Measurements from ENCODE around the gene ZFYVE28. TPM values are rescaled to one million over a fixed set of nuclear protein-coding genes. Genes with fewer than 3 reads are reported as not detected.

The ZFYVE28 gene
- total RNA-seq, 1 experiment from 2014 or later, result 0.82 TPM

DNA sequence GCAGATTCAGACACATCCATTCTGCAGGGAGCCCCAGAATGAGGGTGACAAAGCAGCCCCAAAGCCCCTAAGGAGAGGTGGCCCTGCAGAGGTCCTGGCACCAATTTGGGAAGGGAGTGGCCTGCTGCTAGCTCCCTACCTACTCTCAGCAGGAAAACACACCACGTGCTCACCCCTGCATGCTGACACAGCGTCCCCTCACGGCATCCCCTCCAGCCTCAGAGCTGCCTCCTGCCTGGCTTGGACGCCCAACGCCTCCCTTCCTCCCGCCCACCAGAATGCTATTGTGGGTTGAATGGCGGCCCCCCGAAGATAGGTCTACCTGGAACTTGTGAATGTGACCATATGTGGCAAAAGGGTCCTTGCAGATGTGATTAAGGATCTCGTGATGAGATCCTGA is 28.8 kb downstream of the ZFYVE28 start:
- ChIA-PET POLR2A (no interaction called here), CTCF (no interaction called here)
- Mint-ChIP-seq H3K27me3 (ENCODE audit: insufficient read depth, unreplicated experiment) (peaks cover 3% of the 10 kb centered on the region), H3K9me3 (ENCODE audit: unreplicated experiment) (no peaks in the 10 kb centered on the region), H3K36me3 (ENCODE audit: insufficient read depth, unreplicated experiment) (no peaks in the 10 kb centered on the region), H3K27ac (ENCODE audit: unreplicated experiment) (no peak overlapping the region), H3K4me1 (ENCODE audit: low read depth, unreplicated experiment) (peaks cover 5% of the 10 kb centered on the region), H3K4me3 (ENCODE audit: unreplicated experiment) (no peak overlapping the region)
- intact Hi-C loops (cut with micrococcal nuclease; ENCODE audit: unreplicated experiment), result no loop called here
- Histone ChIP-seq H3K4me1 (no peaks in the 10 kb centered on the region), H3K36me3 (ENCODE audit: control insufficient read depth, insufficient read depth, low read length) (no peaks in the 10 kb centered on the region), H3K27me3 (replicated peaks; ENCODE audit: control insufficient read depth, insufficient read depth, low read length) (no peaks in the 10 kb centered on the region), H3K9me3 (no peaks in the 10 kb centered on the region), H3K4me3 (ENCODE audit: low read depth, low read length) (no peak overlapping the region)
- no peak for DNase-seq
- TF ChIP-seq, protein P1, sequence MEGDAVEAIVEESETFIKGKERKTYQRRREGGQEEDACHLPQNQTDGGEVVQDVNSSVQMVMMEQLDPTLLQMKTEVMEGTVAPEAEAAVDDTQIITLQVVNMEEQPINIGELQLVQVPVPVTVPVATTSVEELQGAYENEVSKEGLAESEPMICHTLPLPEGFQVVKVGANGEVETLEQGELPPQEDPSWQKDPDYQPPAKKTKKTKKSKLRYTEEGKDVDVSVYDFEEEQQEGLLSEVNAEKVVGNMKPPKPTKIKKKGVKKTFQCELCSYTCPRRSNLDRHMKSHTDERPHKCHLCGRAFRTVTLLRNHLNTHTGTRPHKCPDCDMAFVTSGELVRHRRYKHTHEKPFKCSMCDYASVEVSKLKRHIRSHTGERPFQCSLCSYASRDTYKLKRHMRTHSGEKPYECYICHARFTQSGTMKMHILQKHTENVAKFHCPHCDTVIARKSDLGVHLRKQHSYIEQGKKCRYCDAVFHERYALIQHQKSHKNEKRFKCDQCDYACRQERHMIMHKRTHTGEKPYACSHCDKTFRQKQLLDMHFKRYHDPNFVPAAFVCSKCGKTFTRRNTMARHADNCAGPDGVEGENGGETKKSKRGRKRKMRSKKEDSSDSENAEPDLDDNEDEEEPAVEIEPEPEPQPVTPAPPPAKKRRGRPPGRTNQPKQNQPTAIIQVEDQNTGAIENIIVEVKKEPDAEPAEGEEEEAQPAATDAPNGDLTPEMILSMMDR (IDR thresholded peaks at IDR 0.05; ENCODE audit: insufficient read depth in 1 of 2, low read depth in 1 of 2, low read length in 1 of 2, severe bottlenecking in 1 of 2, unreplicated experiment in 1 of 2), result no peak
- BruUV-seq (replicated peaks), result no TSS peak

DNA sequence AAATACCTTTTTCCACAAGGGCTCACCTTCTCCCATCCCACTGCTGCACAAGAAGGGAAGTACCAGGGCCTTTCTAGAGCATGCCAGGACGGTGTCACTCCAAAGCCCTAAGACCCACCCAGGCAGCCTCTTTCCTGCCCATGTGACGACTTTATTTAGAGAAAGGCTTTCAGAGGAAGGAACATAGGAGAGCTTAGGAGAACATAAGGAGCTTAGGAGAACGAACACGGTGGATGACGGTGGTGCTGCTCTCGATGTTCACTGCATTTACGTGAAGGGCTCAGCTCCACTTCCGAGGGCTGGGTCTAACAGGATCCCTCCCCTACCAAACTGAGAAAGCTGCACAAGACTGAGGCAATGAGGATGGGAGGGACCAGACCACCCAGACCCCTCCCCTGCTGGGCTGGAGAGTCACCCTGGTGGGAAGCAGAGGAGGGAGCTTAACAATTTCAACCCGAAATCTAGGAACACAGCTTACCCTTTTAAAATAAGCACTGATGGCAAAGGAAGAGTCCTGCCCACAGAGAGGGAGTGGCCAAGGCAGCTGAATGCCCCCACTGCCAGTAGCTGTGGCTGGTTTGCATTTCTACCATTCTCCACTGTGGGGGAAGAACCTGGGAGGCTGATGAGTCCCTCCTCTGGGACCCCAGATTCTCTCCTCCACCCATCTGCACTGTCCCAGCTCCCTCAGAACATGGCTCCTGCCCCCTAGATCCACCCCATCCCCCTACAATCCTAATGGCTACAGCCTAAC is 29.8 kb downstream of the ZFYVE28 start:
- intact Hi-C loops (cut with micrococcal nuclease; ENCODE audit: unreplicated experiment), result no loop called here
- no peak overlapping the region for H3K4me3 Mint-ChIP-seq (ENCODE audit: unreplicated experiment)
- no peak overlapping the region for H3K4me3 ChIP-seq (ENCODE audit: low read depth, low read length)
- no peaks in the 10 kb centered on the region for H3K36me3 ChIP-seq (ENCODE audit: control insufficient read depth, insufficient read depth, low read length)
- H3K27ac Mint-ChIP-seq (ENCODE audit: unreplicated experiment), result no peak overlapping the region
- DNase-seq, result no peak
- H3K36me3 Mint-ChIP-seq (ENCODE audit: insufficient read depth, unreplicated experiment), result no peaks in the 10 kb centered on the region
- TF ChIP-seq, protein P1 (IDR thresholded peaks at IDR 0.05; ENCODE audit: insufficient read depth in 1 of 2, low read depth in 1 of 2, low read length in 1 of 2, severe bottlenecking in 1 of 2, unreplicated experiment in 1 of 2), result no peak
- CTCF ChIA-PET, result no interaction called here
- BruUV-seq (replicated peaks), result no TSS peak
- H3K4me1 Mint-ChIP-seq (ENCODE audit: low read depth, unreplicated experiment), result peaks cover 5% of the 10 kb centered on the region
- no peaks in the 10 kb centered on the region for H3K4me1 ChIP-seq
- H3K27me3 ChIP-seq (replicated peaks; ENCODE audit: control insufficient read depth, insufficient read depth, low read length), result no peaks in the 10 kb centered on the region
- no peaks in the 10 kb centered on the region for H3K9me3 Mint-ChIP-seq (ENCODE audit: unreplicated experiment)
- no peaks in the 10 kb centered on the region for H3K9me3 ChIP-seq
- H3K27me3 Mint-ChIP-seq (ENCODE audit: insufficient read depth, unreplicated experiment), result peaks cover 3% of the 10 kb centered on the region
- POLR2A ChIA-PET, result no interaction called here

DNA sequence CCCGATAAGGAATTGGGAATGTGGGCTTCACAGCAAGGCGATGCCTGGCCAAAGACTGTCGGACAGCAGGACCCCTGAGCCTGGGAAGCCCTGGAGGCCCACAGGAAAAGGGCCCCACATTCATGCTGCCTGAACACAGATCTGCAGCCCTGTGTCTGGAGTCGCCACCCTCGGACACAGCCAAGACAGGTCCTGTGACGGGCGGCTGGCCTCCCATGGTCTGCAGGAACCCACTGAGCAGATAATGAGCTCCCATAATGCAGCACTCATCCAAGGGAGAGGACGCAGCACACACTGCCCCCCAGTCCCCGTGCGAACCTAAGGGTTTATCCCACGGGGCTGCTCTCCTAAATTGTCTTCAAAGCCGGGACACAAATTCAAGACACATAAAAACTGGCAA is 30.6 kb downstream of the ZFYVE28 start:
- BruUV-seq (replicated peaks), result no TSS peak
- Histone ChIP-seq H3K36me3 (ENCODE audit: control insufficient read depth, insufficient read depth, low read length) (no peaks in the 10 kb centered on the region), H3K9me3 (no peaks in the 10 kb centered on the region), H3K4me1 (no peaks in the 10 kb centered on the region), H3K27me3 (replicated peaks; ENCODE audit: control insufficient read depth, insufficient read depth, low read length) (no peaks in the 10 kb centered on the region), H3K4me3 (ENCODE audit: low read depth, low read length) (no peak overlapping the region)
- Mint-ChIP-seq H3K27me3 (ENCODE audit: insufficient read depth, unreplicated experiment) (peaks cover 3% of the 10 kb centered on the region), H3K36me3 (ENCODE audit: insufficient read depth, unreplicated experiment) (no peaks in the 10 kb centered on the region), H3K9me3 (ENCODE audit: unreplicated experiment) (no peaks in the 10 kb centered on the region), H3K4me1 (ENCODE audit: low read depth, unreplicated experiment) (peaks cover 5% of the 10 kb centered on the region), H3K27ac (ENCODE audit: unreplicated experiment) (no peak overlapping the region), H3K4me3 (ENCODE audit: unreplicated experiment) (no peak overlapping the region)
- POLR2A ChIA-PET, result no interaction called here
- intact Hi-C loops (cut with micrococcal nuclease; ENCODE audit: unreplicated experiment), result no loop called here
- no peak for DNase-seq
- TF ChIP-seq, protein P1 (IDR thresholded peaks at IDR 0.05; ENCODE audit: insufficient read depth in 1 of 2, low read depth in 1 of 2, low read length in 1 of 2, severe bottlenecking in 1 of 2, unreplicated experiment in 1 of 2), result no peak
- CTCF ChIA-PET, result no interaction called here

Data from Caco-2 (cell line).